ENCODE measurements around the gene HHAT.

Gene HHAT

DNA sequence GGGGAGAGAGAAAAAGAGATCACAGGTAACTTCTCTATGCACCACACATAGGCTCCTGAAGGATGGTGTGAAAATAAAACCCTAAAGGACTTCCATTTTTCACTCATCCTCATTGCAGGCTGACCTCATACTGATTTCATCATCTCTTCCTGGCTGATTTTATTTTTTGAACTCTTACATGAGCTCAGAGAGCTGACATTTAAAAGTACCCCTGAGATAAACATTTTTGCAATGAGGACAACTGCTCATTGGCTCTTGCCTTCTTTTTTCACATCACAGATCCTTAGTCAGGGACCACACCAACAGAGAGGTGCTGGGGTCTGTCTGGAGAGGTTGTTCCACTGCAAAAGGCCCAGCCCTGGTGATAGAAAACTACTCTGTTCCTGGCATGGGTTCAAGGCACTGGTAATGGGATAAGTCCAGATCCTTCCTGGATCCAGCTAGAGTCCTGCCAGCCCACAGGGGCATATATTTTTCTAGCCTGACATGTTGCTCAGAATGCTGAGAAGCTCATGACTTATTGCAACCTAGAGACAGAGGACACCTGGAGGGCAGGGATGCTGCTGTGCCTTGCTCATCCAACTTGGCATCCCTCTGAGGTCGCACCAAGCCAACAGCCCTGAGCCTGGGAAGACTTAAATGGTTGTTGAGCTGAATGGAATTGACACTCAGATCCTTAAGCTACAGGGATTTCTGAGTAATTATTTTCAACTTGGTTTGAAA, 360.0 kb downstream of the HHAT start:
- no peak for TF ChIP-seq ZFX (IDR thresholded peaks at IDR 0.05)
- TF ChIP-seq, protein P1, sequence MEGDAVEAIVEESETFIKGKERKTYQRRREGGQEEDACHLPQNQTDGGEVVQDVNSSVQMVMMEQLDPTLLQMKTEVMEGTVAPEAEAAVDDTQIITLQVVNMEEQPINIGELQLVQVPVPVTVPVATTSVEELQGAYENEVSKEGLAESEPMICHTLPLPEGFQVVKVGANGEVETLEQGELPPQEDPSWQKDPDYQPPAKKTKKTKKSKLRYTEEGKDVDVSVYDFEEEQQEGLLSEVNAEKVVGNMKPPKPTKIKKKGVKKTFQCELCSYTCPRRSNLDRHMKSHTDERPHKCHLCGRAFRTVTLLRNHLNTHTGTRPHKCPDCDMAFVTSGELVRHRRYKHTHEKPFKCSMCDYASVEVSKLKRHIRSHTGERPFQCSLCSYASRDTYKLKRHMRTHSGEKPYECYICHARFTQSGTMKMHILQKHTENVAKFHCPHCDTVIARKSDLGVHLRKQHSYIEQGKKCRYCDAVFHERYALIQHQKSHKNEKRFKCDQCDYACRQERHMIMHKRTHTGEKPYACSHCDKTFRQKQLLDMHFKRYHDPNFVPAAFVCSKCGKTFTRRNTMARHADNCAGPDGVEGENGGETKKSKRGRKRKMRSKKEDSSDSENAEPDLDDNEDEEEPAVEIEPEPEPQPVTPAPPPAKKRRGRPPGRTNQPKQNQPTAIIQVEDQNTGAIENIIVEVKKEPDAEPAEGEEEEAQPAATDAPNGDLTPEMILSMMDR (conservative IDR thresholded peaks at IDR 0.05): no peak
- H3K27ac ChIP-seq: no peak overlapping the region

DNA sequence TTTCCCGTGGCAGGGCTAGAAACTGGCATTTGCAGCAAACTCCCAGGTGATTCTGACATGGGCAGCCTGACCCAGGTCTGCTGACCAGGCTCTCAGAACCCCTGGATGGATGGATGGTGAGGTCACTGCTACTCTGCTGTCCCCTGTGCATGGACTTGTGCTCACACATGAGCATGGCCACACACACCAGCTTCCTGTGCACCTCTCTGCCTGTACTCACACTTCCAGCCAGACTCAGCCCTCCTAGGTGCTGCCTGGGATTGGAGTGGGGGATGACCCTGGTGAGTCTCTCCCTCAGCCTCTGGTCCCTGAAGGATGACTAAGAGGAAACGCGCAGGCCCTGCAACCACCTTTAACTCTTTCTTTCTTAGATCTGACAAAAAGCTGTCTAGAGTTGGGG, 361.1 kb downstream of the HHAT start:
- no peak overlapping the region for H3K27ac ChIP-seq

DNA sequence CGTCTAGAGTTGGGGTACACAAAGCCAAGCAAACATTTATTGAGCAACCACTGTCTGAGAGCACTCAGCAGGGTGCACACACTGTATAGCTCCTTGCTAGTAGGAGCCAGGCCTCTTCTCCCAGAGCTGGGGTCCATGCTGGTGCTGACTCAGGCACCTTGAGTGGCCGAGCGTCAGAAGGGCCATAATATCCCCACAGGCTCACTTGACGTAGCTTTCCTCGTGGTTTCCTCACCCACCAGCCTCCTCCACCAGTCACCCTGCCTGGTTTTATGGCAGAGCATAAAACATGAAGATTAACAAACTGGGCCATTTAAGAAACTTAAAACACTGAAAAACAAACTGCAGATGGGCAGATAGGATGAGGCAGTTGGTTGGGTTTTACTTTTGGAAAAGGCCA, 361.5 kb downstream of the HHAT start:
- TF ChIP-seq ZFX (IDR thresholded peaks at IDR 0.05): no peak
- TF ChIP-seq, protein P1 (conservative IDR thresholded peaks at IDR 0.05): no peak
- no peak overlapping the region for H3K27ac ChIP-seq

More for the DNA sequence above, 361.1 kb downstream of the HHAT start:
- no peak for TF ChIP-seq ZFX (IDR thresholded peaks at IDR 0.05)
- TF ChIP-seq, protein P1 (conservative IDR thresholded peaks at IDR 0.05): no peak

DNA sequence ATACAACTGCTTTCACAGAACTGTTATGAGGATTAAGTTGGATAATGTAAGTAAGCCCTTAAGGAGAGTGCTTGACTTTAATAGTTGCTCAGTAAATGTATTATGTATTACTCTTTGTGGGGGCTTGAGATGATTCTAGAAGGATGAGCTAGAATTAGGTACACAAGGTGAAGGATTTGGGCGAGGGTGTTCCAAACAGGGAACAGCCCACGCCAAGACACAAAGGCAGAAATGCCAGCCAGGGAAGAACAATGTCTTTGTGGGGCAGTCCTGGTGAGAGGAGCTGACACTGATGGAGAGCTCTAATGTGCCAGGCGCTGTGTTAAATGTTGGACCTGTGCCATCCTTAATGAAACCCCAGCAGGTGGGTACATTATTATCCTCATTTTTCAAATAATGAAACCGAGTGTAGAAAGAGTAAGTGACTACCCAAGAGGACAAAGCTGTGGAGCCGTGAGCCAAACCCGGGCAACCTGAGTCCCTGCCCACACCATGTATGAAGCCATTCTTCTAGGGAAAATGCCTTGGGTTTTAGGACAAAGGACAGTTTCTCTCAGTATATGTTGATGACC, 362.4 kb downstream of the HHAT start:
- H3K27ac ChIP-seq: no peak overlapping the region
- no peak for TF ChIP-seq ZFX (IDR thresholded peaks at IDR 0.05)
- TF ChIP-seq, protein P1 (conservative IDR thresholded peaks at IDR 0.05): no peak

DNA sequence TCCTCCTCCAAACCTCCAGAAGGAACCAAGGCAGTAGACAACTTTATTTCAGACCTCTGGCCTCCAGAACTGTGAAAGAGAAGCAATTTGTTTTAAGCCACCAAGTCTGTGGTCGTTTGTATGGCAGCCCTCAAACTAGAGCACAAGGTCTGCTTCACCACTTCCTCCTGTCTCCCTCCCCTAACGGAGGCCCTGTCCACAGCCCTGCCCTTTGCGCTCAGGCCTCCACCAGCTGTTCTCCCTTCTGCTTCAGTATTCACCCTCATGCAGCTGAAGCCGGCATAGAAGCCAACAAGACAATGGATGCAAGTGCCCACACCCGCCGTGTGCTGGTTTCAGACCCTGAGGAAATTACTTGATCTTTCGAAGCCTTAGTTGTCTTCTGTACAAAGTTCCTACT, 364.1 kb downstream of the HHAT start:
- TF ChIP-seq, protein P1 (conservative IDR thresholded peaks at IDR 0.05): no peak
- no peak for TF ChIP-seq ZFX (IDR thresholded peaks at IDR 0.05)
- H3K27ac ChIP-seq: no peak overlapping the region

DNA sequence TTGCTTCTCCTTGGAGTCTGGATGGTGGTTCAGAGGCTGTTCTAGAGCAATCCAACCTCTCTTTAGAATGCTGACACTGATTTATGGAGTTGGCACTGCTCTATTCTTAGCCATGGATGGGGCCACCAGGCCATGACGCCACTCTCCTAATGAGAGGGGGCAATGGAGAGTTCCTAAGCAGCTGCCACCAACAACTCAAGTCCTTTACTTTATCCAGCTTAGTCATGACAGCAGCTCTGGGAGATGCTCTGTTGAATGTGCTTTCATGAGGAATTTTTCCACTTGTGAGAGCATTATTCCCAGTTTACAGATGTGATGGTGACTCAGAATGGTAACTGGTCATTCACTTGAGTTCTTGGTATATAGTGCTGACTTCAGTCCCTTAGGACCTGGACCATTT, 366.3 kb downstream of the HHAT start:
- TF ChIP-seq ZFX (IDR thresholded peaks at IDR 0.05): no peak
- TF ChIP-seq, protein P1 (conservative IDR thresholded peaks at IDR 0.05): no peak

DNA sequence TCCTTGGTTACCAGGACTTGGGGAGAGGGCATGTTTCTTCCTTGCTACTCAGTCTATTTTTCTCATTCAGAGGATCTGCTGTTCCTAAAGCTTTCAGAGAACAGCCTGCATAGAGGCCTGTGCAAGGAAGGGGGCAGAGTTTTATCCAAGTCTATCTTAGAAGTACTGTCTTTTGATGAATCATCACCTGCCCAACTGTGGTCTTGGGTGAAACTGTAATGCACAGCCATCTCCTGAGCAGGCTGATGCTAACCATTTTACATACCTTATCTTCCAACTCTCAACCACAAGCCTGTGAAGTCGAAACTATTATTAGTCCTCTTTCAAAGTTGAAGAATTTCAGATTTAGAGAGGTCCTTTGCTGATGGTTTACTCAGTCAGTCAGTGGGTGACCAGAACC, 368.0 kb downstream of the HHAT start:
- no peak for TF ChIP-seq ZFX (IDR thresholded peaks at IDR 0.05)
- TF ChIP-seq, protein P1 (conservative IDR thresholded peaks at IDR 0.05): no peak
- no peak overlapping the region for H3K27ac ChIP-seq

More for the DNA sequence above, 366.3 kb downstream of the HHAT start:
- H3K27ac ChIP-seq: no peak overlapping the region
